ENCODE results near the gene SLC16A2. TPM values are rescaled to one million over a fixed set of nuclear protein-coding genes. Genes with fewer than 3 reads are reported as not detected.

SLC16A2 gene
- total RNA-seq, 1 experiment from 2014 or later: 0.32 TPM

DNA sequence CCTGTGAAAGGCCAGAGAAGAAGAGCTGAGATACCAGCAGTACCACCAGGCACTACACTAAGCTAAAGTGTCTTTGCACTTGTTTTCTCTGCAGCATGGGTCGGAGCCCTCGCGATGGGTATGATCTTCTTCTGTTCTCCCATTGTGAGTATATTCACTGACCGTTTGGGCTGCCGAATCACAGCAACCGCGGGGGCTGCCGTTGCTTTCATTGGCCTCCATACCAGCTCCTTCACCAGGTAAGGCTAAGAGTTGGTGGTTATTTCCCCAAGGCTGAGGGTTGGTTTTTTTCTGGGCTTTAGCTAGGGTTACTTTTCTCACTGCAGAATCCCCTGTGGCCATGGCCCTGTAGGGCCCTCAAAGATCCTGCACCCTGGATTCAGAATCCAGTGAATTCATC, 99.6 kb downstream of the SLC16A2 start:
- RAD21 ChIA-PET (ENCODE audit: low non-redundant PET in 1 of 2, low total read pairs in 2 of 2, uncharacterized antibody in 2 of 2, unreplicated experiment in 2 of 2): no interaction called here
- Histone ChIP-seq H3K79me2 (ENCODE audit: insufficient read depth, low read length) (no peaks in the 10 kb centered on the region), H3K9ac (ENCODE audit: low read length) (no peak overlapping the region), H3K4me2 (ENCODE audit: low read length) (no peak overlapping the region), H3K27me3 (ENCODE audit: insufficient read depth, low read length) (no peaks in the 10 kb centered on the region), H3K4me1 (ENCODE audit: control insufficient read depth in 1 of 2, insufficient read depth in 2 of 2, low read length in 2 of 2) (peaks cover 0 to 7% of the 10 kb centered on the region in 2 experiments; a peak in 2 of 4 replicates), H3K9me3 (ENCODE audit: control insufficient read depth in 1 of 2, insufficient read depth in 1 of 2, low read depth in 1 of 2, low read length in 2 of 2) (no peaks in the 10 kb centered on the region), H3K27ac (ENCODE audit: low read depth, low read length) (no peak overlapping the region), H4K20me1 (ENCODE audit: insufficient read depth) (no peaks in the 10 kb centered on the region), H3K4me3 (replicated peaks in 1 of 2; ENCODE audit: low read depth in 1 of 2, low read length in 2 of 2) (no peak overlapping the region), H2AFZ (ENCODE audit: low read depth, low read length, poor library complexity, severe bottlenecking) (no peak overlapping the region), H3K36me3 (ENCODE audit: control insufficient read depth in 1 of 2, insufficient read depth in 2 of 2, low read length in 2 of 2) (no peaks in the 10 kb centered on the region), H3K9me2 (ENCODE audit: insufficient read depth) (no peaks in the 10 kb centered on the region)
- DNase-seq (ENCODE audit: low read depth, low spot score) (no peak), ATAC-seq (no peak)
- POLR2A ChIA-PET: no interaction called here
- no TSS peak for BruUV-seq (replicated peaks)
- intact Hi-C loops (cut with micrococcal nuclease): no loop called here
- CTCF ChIA-PET: no interaction called here
- no peak for TF ChIP-seq ELF1 (IDR thresholded peaks at IDR 0.05; ENCODE audit: borderline replicate concordance, low read depth)
- TF ChIP-seq ZFX (IDR thresholded peaks at IDR 0.05): no peak
- TF ChIP-seq CBX3 (IDR thresholded peaks at IDR 0.05; ENCODE audit: low read depth): no peak
- TF ChIP-seq SP1 (IDR thresholded peaks at IDR 0.05; ENCODE audit: low read depth): no peak
- no peak for TF ChIP-seq ZNF274 (IDR thresholded peaks at IDR 0.05; ENCODE audit: low read depth, low read length)
- TF ChIP-seq, protein P1, sequence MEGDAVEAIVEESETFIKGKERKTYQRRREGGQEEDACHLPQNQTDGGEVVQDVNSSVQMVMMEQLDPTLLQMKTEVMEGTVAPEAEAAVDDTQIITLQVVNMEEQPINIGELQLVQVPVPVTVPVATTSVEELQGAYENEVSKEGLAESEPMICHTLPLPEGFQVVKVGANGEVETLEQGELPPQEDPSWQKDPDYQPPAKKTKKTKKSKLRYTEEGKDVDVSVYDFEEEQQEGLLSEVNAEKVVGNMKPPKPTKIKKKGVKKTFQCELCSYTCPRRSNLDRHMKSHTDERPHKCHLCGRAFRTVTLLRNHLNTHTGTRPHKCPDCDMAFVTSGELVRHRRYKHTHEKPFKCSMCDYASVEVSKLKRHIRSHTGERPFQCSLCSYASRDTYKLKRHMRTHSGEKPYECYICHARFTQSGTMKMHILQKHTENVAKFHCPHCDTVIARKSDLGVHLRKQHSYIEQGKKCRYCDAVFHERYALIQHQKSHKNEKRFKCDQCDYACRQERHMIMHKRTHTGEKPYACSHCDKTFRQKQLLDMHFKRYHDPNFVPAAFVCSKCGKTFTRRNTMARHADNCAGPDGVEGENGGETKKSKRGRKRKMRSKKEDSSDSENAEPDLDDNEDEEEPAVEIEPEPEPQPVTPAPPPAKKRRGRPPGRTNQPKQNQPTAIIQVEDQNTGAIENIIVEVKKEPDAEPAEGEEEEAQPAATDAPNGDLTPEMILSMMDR (IDR thresholded peaks at IDR 0.05 in 2 of 3, conservative IDR thresholded peaks at IDR 0.05 in 1 of 3; ENCODE audit: borderline replicate concordance in 1 of 3, insufficient read depth in 1 of 3, low read depth in 2 of 3, low read length in 2 of 3): no peak
- TF ChIP-seq FOSL1 (IDR thresholded peaks at IDR 0.05; ENCODE audit: low read depth): no peak
- TF ChIP-seq, protein P2, sequence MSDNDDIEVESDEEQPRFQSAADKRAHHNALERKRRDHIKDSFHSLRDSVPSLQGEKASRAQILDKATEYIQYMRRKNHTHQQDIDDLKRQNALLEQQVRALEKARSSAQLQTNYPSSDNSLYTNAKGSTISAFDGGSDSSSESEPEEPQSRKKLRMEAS (IDR thresholded peaks at IDR 0.05): no peak
- no peak for TF ChIP-seq EZH2phosphoT487 (IDR thresholded peaks at IDR 0.05; ENCODE audit: borderline replicate concordance)
- TF ChIP-seq EGR1 (IDR thresholded peaks at IDR 0.05; ENCODE audit: low read depth): no peak
- no peak for TF ChIP-seq POLR2A (IDR thresholded peaks at IDR 0.05; ENCODE audit: borderline replicate concordance, extremely low read depth, insufficient read depth, insufficient read length)
- TF ChIP-seq, protein P3, sequence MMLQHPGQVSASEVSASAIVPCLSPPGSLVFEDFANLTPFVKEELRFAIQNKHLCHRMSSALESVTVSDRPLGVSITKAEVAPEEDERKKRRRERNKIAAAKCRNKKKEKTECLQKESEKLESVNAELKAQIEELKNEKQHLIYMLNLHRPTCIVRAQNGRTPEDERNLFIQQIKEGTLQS (IDR thresholded peaks at IDR 0.05): no peak
- TF ChIP-seq RAD21 (IDR thresholded peaks at IDR 0.05; ENCODE audit: low read depth): no peak
- TF ChIP-seq, protein P4, sequence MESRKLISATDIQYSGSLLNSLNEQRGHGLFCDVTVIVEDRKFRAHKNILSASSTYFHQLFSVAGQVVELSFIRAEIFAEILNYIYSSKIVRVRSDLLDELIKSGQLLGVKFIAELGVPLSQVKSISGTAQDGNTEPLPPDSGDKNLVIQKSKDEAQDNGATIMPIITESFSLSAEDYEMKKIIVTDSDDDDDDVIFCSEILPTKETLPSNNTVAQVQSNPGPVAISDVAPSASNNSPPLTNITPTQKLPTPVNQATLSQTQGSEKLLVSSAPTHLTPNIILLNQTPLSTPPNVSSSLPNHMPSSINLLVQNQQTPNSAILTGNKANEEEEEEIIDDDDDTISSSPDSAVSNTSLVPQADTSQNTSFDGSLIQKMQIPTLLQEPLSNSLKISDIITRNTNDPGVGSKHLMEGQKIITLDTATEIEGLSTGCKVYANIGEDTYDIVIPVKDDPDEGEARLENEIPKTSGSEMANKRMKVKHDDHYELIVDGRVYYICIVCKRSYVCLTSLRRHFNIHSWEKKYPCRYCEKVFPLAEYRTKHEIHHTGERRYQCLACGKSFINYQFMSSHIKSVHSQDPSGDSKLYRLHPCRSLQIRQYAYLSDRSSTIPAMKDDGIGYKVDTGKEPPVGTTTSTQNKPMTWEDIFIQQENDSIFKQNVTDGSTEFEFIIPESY (IDR thresholded peaks at IDR 0.05; ENCODE audit: extremely low read depth, insufficient replicate concordance, low read length): no peak

Measured in HCT116 (cell line).